Erythroblast (primary cell): ENCODE measurements around the gene S100PBP.

Experiments
- GATA1 ChIP-seq: IDR thresholded peaks from 2 replicates; pipeline ENCODE4 v1.6.1; 2011; ENCODE audit warnings: low read depth, mild to moderate bottlenecking, control low read depth, low read length, moderate library complexity
- POLR2A ChIP-seq: IDR thresholded peaks from 2 replicates; pipeline ENCODE4 v1.6.1; 2011; ENCODE audit warnings: mild to moderate bottlenecking, low read length

DNA sequence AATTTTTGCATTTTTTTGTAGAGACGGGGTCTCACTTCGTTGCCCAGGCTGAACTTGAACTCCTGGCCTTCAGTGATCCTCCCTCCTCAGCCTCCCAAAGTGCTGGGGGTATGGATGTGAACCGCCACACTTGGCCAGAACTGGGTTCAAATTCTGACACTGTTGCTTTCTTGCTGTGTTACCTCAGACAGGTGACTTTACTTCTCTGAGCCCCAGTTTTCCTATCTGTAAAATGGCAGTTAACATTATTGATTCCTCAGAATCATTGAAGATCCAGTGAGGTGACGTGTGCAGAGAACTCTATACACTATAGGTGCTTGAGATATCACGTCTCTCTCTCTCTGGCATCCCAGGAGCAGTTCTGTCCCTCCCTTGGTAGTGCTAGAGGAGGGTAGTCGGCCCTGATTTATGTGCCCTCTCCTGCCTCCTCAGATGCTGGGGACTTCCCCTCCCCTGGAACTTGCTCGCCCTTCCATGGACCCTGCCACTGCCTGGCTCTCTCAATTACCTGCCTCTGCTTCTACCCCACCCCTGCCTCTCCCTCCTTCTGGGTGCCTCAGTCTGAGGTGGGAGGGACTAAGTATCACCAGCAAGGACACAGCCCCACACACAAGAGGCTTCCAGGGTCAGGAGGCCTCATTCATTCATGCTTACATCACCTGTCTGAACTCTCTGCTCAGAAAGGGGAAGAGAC is 66.0 kb downstream of the S100PBP start:
- TF ChIP-seq POLR2A = no peak
- no peak for TF ChIP-seq GATA1
